K562 (cell line): Measurements from ENCODE around the gene RNF151. TPM values are rescaled to one million over a fixed set of nuclear protein-coding genes. Genes with fewer than 3 reads are reported as not detected.

Source experiments
- CC2D1A ChIP-seq: fragments of 450-650 bp; IDR thresholded peaks from 2 replicates; pipeline ENCODE4 v1.6.1; 2017; ENCODE audit warnings: mild to moderate bottlenecking
- EP400 ChIP-seq: fragments of 450-650 bp; IDR thresholded peaks from 2 replicates; pipeline ENCODE4 v1.6.1; 2017; ENCODE audit warnings: antibody characterized with exemption, mild to moderate bottlenecking, moderate library complexity
- GTF2B ChIP-seq: IDR thresholded peaks from 2 replicates; pipeline ENCODE4 v1.6.1; 2011; ENCODE audit not compliant: insufficient read length; ENCODE audit errors: extremely low read depth
- LCOR ChIP-seq: sonication (generic); formaldehyde crosslinking; IDR thresholded peaks from 2 replicates; pipeline ENCODE4 v1.8.0; 2022; ENCODE audit warnings: mild to moderate bottlenecking, missing genetic modification reagents
- MBD1 ChIP-seq: fragments of 250-450 bp; sonication (Bioruptor Pico); IDR thresholded peaks from 2 replicates; pipeline ENCODE4 v1.8.0; 2022; ENCODE audit warnings: inconsistent platforms
- MXD1 ChIP-seq: fragments of 250-450 bp; sonication (Bioruptor Pico); IDR thresholded peaks from 2 replicates; pipeline ENCODE4 v1.8.0; 2021; ENCODE audit warnings: borderline replicate concordance, mild to moderate bottlenecking, moderate library complexity; ENCODE audit not compliant: poor library complexity, severe bottlenecking
- NCOA4 ChIP-seq: fragments of 450-650 bp; IDR thresholded peaks from 2 replicates; pipeline ENCODE4 v1.6.1; 2018; ENCODE audit warnings: mild to moderate bottlenecking; ENCODE audit not compliant: partially characterized antibody
- NFIC ChIP-seq: fragments of 450-650 bp; IDR thresholded peaks from 2 replicates; pipeline ENCODE4 v1.6.1; 2017; ENCODE audit warnings: mild to moderate bottlenecking, inconsistent platforms
- NFRKB ChIP-seq: fragments of 450-650 bp; IDR thresholded peaks from 2 replicates; pipeline ENCODE4 v1.6.1; 2016; ENCODE audit warnings: low read depth
- NR4A1 ChIP-seq, 2 experiments: fragments of 250-450 bp in 1 of 2; fragments of 450-650 bp in 1 of 2; sonication (Bioruptor Pico) in 1 of 2; IDR thresholded peaks; 2 replicates each; pipeline versions ENCODE4 v1.4.0 to v1.6.1; 2016 to 2020; ENCODE audit warnings: mild to moderate bottlenecking in 2 of 2, missing compliant biosample characterization in 1 of 2, missing genetic modification characterization in 1 of 2, moderate library complexity in 1 of 2
- PRDM10 ChIP-seq: fragments of 450-650 bp; IDR thresholded peaks from 2 replicates; pipeline ENCODE4 v1.6.1; 2018; ENCODE audit not compliant: partially characterized antibody
- RBM25 ChIP-seq: fragments of 200-400 bp; formaldehyde crosslinking; IDR thresholded peaks from 2 replicates; pipeline ENCODE4 v1.6.1; 2018; ENCODE audit warnings: low read length, low read depth, moderate library complexity; ENCODE audit not compliant: severe bottlenecking
- ZBED1 ChIP-seq: IDR thresholded peaks from 2 replicates; pipeline ENCODE4 v1.6.1; 2014
- ZNF395 ChIP-seq: fragments of 200-800 bp; sonication (Bioruptor generic); IDR thresholded peaks from 2 replicates; pipeline ENCODE4 v1.6.1; 2017; ENCODE audit warnings: missing genetic modification characterization, missing compliant biosample characterization
- polyA plus RNA-seq, 8 experiments: library from polyadenylated mRNA; depleted of rRNA in 4 of 8; stranded (reverse) in 5 of 8; unstranded in 3 of 8; fragments of >200 nt; fragmentation: Nextera tagmentation in 2 of 8; fragmentation: Illumina TruSeq in 1 of 8; extraction: Ambion mirVana in 2 of 8; extraction: Trizol in 1 of 8; gene quantifications; 2 replicates each; pipeline versions ENCODE4 v1.2.1 to v1.2.3, GENCODE V29; 2011 to 2014; ENCODE audit warnings: inconsistent platforms in 1 of 8, missing spikeins in 1 of 8
- total RNA-seq, 7 experiments: library from RNA; depleted of rRNA in 6 of 7; stranded (reverse); fragments of >200 nt in 6 of 7; fragmentation: Illumina TruSeq in 2 of 7; extraction: Trizol in 2 of 7; gene quantifications; 2 replicates each; pipeline versions ENCODE4 v1.2.1 to v1.2.3, GENCODE V29; 2011 to 2021; ENCODE audit warnings: low replicate concordance in 1 of 7
- TF ChIP-seq, protein P1 (sequence below), 2 experiments: fragments of 200-800 bp in 1 of 2; sonication (Bioruptor generic) in 1 of 2; sonication (generic) in 1 of 2; formaldehyde crosslinking in 1 of 2; IDR thresholded peaks in 1 of 2; conservative IDR thresholded peaks in 1 of 2; 2 replicates each; pipeline versions ENCODE4 v1.5.0 to v1.6.1; 2016 to 2020; ENCODE audit warnings: missing compliant biosample characterization in 1 of 2, missing genetic modification characterization in 1 of 2, missing genetic modification reagents in 1 of 2

The RNF151 gene
- total and polyA plus RNA-seq, 9 of the 15 experiments (the other 6 are each of a cell fraction or from before 2014, with no cell fraction given): not detected

- TF ChIP-seq GTF2B (no peak), PRDM10 (no peak), EP400 (no peak), ZBED1 (0 out of 2 replicates have a peak, but pooled peaks have one; percentile 47), NFRKB (no peak; the same call in 1 of the 2 replicates), NFIC (peak; percentile 49; the same call in 1 of the 2 replicates), ZNF395 (CRISPR knock-in tag) (0 out of 2 replicates have a peak, but pooled peaks have one; percentile 27), LCOR (CRISPR knock-in tag) (no peak), CC2D1A (no peak), NCOA4 (no peak), MBD1 (CRISPR knock-in tag) (no peak), MXD1 (CRISPR knock-in tag) (no peak), NR4A1 (CRISPR knock-in tag; IDR thresholded peaks at IDR 0.05) (0 out of 2 replicates have a peak, but pooled peaks have one; percentile 23), NR4A1 (tag; IDR thresholded peaks at IDR 0.05) (no peak), RBM25 (no peak)
- TF ChIP-seq, protein P1, sequence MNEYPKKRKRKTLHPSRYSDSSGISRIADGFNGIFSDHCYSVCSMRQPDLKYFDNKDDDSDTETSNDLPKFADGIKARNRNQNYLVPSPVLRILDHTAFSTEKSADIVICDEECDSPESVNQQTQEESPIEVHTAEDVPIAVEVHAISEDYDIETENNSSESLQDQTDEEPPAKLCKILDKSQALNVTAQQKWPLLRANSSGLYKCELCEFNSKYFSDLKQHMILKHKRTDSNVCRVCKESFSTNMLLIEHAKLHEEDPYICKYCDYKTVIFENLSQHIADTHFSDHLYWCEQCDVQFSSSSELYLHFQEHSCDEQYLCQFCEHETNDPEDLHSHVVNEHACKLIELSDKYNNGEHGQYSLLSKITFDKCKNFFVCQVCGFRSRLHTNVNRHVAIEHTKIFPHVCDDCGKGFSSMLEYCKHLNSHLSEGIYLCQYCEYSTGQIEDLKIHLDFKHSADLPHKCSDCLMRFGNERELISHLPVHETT (CRISPR knock-in tag; conservative IDR thresholded peaks at IDR 0.05 in 1 of 2, IDR thresholded peaks at IDR 0.05 in 1 of 2): no peak; a peak in 1 of 4 replicates
Measured at GRCh38 chr16:1942810-1943726, 23.6 kb upstream of the RNF151 start, which contains the start of gene MSRB1 (continued).
